EL (cell line): Measurements from ENCODE around the gene AARSD1.
A peak's percentile ranks its signal among the peaks of the same experiment; 100 is the strongest.
"Not testable (repeated sequence)": the region's sequence is repeated elsewhere in the genome, so short reads cannot be mapped to it uniquely, and the experiment has no call there.

Experiments used
- DNase-seq: peaks from one replicate; pipeline ENCODE4 v3.0.0-alpha.2; 2016

AARSD1 gene

GRCh38 chr17:42964161-42964932 is at the start of gene AARSD1:
Gene AARSD1 (minus strand): TSS chr17:42964454. CDS start chr17:42964440, 14 bp downstream.
- peak; percentile 93 for DNase-seq

GRCh38 chr17:43013296-43013695 is 49.0 kb upstream of the AARSD1 start:
- no peak for DNase-seq

- DNase-seq: no peak
These were observed 47.6 kb upstream of the AARSD1 start for GRCh38 chr17:43011728-43012472.

- no peak for DNase-seq
These were observed 46.5 kb upstream of the AARSD1 start for GRCh38 chr17:43010667-43011308.

- peak; percentile 92 for DNase-seq
These were observed 42.6 kb upstream of the AARSD1 start, which contains the start of gene IFI35 for GRCh38 chr17:43006639-43007551. Gene IFI35 (plus strand): TSS chr17:43006784. CDS start chr17:43006948, 164 bp downstream.

GRCh38 chr17:43003542-43004172 is 39.4 kb upstream of the AARSD1 start:
- DNase-seq: peak; percentile 84

GRCh38 chr17:43000894-43001293 is 36.6 kb upstream of the AARSD1 start:
- not testable (repeated sequence) for DNase-seq

GRCh38 chr17:42999003-42999525 is 34.8 kb upstream of the AARSD1 start:
- DNase-seq: no peak

GRCh38 chr17:42997984-42998938 is 34.0 kb upstream of the AARSD1 start, which contains the start of gene RPL27:
Gene RPL27 (plus strand): TSS chr17:42998419. CDS start chr17:42998751, 332 bp downstream.
- peak; percentile 100 for DNase-seq

GRCh38 chr17:42997390-42997983 is 33.2 kb upstream of the AARSD1 start:
- no peak for DNase-seq

- not testable (repeated sequence) for DNase-seq
These were observed 29.7 kb upstream of the AARSD1 start for GRCh38 chr17:42993913-42994312.

GRCh38 chr17:42992872-42993271 is 28.6 kb upstream of the AARSD1 start:
- DNase-seq: no peak

GRCh38 chr17:42991471-42991870 is 27.2 kb upstream of the AARSD1 start:
- no peak for DNase-seq

- DNase-seq: peak; percentile 73
These were observed 25.7 kb upstream of the AARSD1 start for GRCh38 chr17:42989726-42990652.

- DNase-seq: peak; percentile 39
These were observed 24.9 kb upstream of the AARSD1 start for GRCh38 chr17:42989141-42989540.

- DNase-seq: no peak
These were observed 21.0 kb upstream of the AARSD1 start for GRCh38 chr17:42985225-42985624.

GRCh38 chr17:42982266-42982665 is 18.0 kb upstream of the AARSD1 start:
- no peak for DNase-seq

- DNase-seq: peak; percentile 60
These were observed 16.6 kb upstream of the AARSD1 start for GRCh38 chr17:42980766-42981397.
